ENCODE data around the gene PEX1.

- no peak for TF ChIP-seq CTCF (IDR thresholded peaks at IDR 0.05; ENCODE audit: borderline replicate concordance, extremely low read depth, low read length, poor library complexity, severe bottlenecking)
- no peak for TF ChIP-seq EZH2 (IDR thresholded peaks at IDR 0.05; ENCODE audit: borderline replicate concordance, low read depth, low read length, severe bottlenecking)
Observed at GRCh38 chr7:92460510-92460909, 67.8 kb downstream of the PEX1 start.

Measured in DND-41 (cell line).